H1 (cell line): ENCODE results near the gene BBX. TPM values are rescaled to one million over a fixed set of nuclear protein-coding genes. Genes with fewer than 3 reads are reported as not detected.

Source experiments
- CTCF ChIA-PET: fragments of 300-600 bp; sonication (Branson Sonifier 250); formaldehyde crosslinking; loops from one replicate; lab custom pipeline; 2021; ENCODE audit not compliant: partially characterized antibody; lab: Charles Lee
- POLR2A ChIA-PET: fragments of 300-600 bp; sonication (Branson Sonifier 250); formaldehyde crosslinking; loops from one replicate; lab custom pipeline; 2021; ENCODE audit warnings: inconsistent platforms; ENCODE audit not compliant: partially characterized antibody; lab: Charles Lee
- DNase-seq, 2 experiments: peaks; one replicate each; pipeline versions ENCODE4 v3.0.0 to v3.0.0-alpha.2; 2010 to 2022; ENCODE audit warnings: low spot score in 2 of 2, low read depth in 1 of 2, mixed read lengths in 1 of 2
- FAIRE-seq: peaks from 2 replicates; lab custom pipeline; 2011; peaks lifted over from hg19 to GRCh38; lab: Jason Lieb, UNC
- H2AFZ ChIP-seq: 2 replicates; pipeline ENCODE4 v1.8.1; 2012; ENCODE audit warnings: low read length, inconsistent platforms
- H2AK5ac ChIP-seq: 2 replicates; pipeline ENCODE4 v1.6.1; 2013; ENCODE audit warnings: low read depth, low read length
- H2BK120ac ChIP-seq: replicated peaks from 2 replicates; pipeline ENCODE3; 2013; ENCODE audit warnings: low read depth, low read length, inconsistent platforms
- H2BK12ac ChIP-seq: 2 replicates; pipeline ENCODE4 v1.6.1; 2013; ENCODE audit warnings: low read depth, low read length
- H2BK15ac ChIP-seq: 2 replicates; pipeline ENCODE4 v1.6.1; 2013; ENCODE audit warnings: low read length
- H2BK20ac ChIP-seq: 2 replicates; pipeline ENCODE4 v1.6.1; 2013; ENCODE audit warnings: low read length
- H2BK5ac ChIP-seq: 2 replicates; pipeline ENCODE4 v1.6.1; 2013; ENCODE audit warnings: low read depth, low read length
- H3K14ac ChIP-seq: 2 replicates; pipeline ENCODE4 v1.6.1; 2013; ENCODE audit warnings: inconsistent platforms; ENCODE audit not compliant: insufficient read length
- H3K18ac ChIP-seq: 2 replicates; pipeline ENCODE4 v1.6.1; 2013; ENCODE audit warnings: low read length; ENCODE audit errors: extremely low read depth
- H3K23ac ChIP-seq: 2 replicates; pipeline ENCODE4 v1.6.1; 2013; ENCODE audit warnings: inconsistent platforms; ENCODE audit not compliant: insufficient read length
- H3K23me2 ChIP-seq: 2 replicates; pipeline ENCODE4 v1.6.1; 2013; ENCODE audit warnings: low read depth, low read length
- H3K27ac ChIP-seq: 2 replicates; pipeline ENCODE4 v1.6.1; 2011; ENCODE audit warnings: low read depth, low read length, inconsistent platforms
- H3K27me3 ChIP-seq, 4 experiments: replicated peaks in 1 of 4; 1 replicate in 1 of 4; 2 replicates in 3 of 4; pipeline versions ENCODE4 v1.6.1 to v1.8.1; 2011 to 2013; ENCODE audit warnings: low read length in 3 of 4, mild to moderate bottlenecking in 3 of 4, inconsistent platforms in 2 of 4, mixed read lengths in 2 of 4, moderate library complexity in 1 of 4; ENCODE audit not compliant: control insufficient read depth in 3 of 4, insufficient read depth in 3 of 4; ENCODE audit errors: extremely low read depth in 1 of 4
- H3K36me3 ChIP-seq, 4 experiments: 2 replicates each; pipeline versions ENCODE4 v1.6.1 to v1.8.1; 2011 to 2013; ENCODE audit warnings: mild to moderate bottlenecking in 4 of 4, low read length in 3 of 4, moderate library complexity in 2 of 4, control low read depth in 1 of 4, inconsistent platforms in 1 of 4; ENCODE audit not compliant: insufficient read depth in 4 of 4, control insufficient read depth in 2 of 4
- H3K4ac ChIP-seq: replicated peaks from 2 replicates; pipeline ENCODE3; 2013; ENCODE audit warnings: low read length, low read depth, mixed read lengths, inconsistent platforms; ENCODE audit not compliant: insufficient read length
- H3K4me1 ChIP-seq, 4 experiments: replicated peaks in 1 of 4; 1 replicate in 1 of 4; 2 replicates in 3 of 4; pipeline versions ENCODE4 v1.6.1 to v1.8.1; 2011 to 2013; ENCODE audit warnings: low read length in 3 of 4, inconsistent platforms in 2 of 4, mixed read lengths in 1 of 4; ENCODE audit not compliant: insufficient read depth in 4 of 4, control insufficient read depth in 3 of 4
- H3K4me2 ChIP-seq, 2 experiments: 2 replicates each; pipeline versions ENCODE4 v1.6.1 to v1.8.1; 2011 to 2013; ENCODE audit warnings: low read depth in 2 of 2, low read length in 2 of 2, control low read depth in 1 of 2, inconsistent platforms in 1 of 2, mild to moderate bottlenecking in 1 of 2; ENCODE audit not compliant: insufficient read depth in 1 of 2
- H3K4me3 ChIP-seq, 4 experiments: fragments of 200-600, 300-600 bp in 1 of 4; sonication (generic), shearing (Covaris generic), sonication (Bioruptor Twin) in 1 of 4; 2 replicates each; pipeline versions ENCODE4 v1.5.1 to v1.8.1; 2011 to 2016; ENCODE audit warnings: low read length in 4 of 4, low read depth in 3 of 4, control low read depth in 2 of 4, inconsistent platforms in 2 of 4, mild to moderate bottlenecking in 2 of 4, mixed read lengths in 1 of 4, moderate library complexity in 1 of 4; ENCODE audit not compliant: insufficient read depth in 2 of 4; ENCODE audit errors: extremely low read depth in 1 of 4
- H3K56ac ChIP-seq: replicated peaks from 2 replicates; pipeline ENCODE3; 2013; ENCODE audit warnings: low read depth, mild to moderate bottlenecking, mixed read lengths, low read length, inconsistent platforms; ENCODE audit not compliant: insufficient read length
- H3K79me1 ChIP-seq: 2 replicates; pipeline ENCODE4 v1.6.1; 2013; ENCODE audit warnings: low read depth, low read length, control low read depth
- H3K79me2 ChIP-seq, 2 experiments: 2 replicates each; pipeline versions ENCODE4 v1.6.1 to v1.8.1; 2012 to 2013; ENCODE audit warnings: low read length in 2 of 2, mild to moderate bottlenecking in 2 of 2, inconsistent platforms in 1 of 2; ENCODE audit not compliant: insufficient read depth in 2 of 2, control insufficient read depth in 1 of 2
- H3K9ac ChIP-seq, 4 experiments: replicated peaks in 1 of 4; 1 replicate in 1 of 4; 2 replicates in 3 of 4; pipeline versions ENCODE4 v1.6.1 to v1.8.1; 2011 to 2013; ENCODE audit warnings: low read depth in 3 of 4, low read length in 3 of 4, control low read depth in 2 of 4, mild to moderate bottlenecking in 2 of 4, moderate library complexity in 2 of 4, inconsistent platforms in 1 of 4; ENCODE audit errors: extremely low read depth in 1 of 4
- H3K9me3 ChIP-seq, 2 experiments: 2 replicates each; pipeline versions ENCODE4 v1.6.1 to v1.8.1; 2012 to 2013; ENCODE audit warnings: mild to moderate bottlenecking in 2 of 2, moderate library complexity in 2 of 2, control low read depth in 1 of 2, inconsistent platforms in 1 of 2, low read depth in 1 of 2, low read length in 1 of 2, mixed read lengths in 1 of 2; ENCODE audit not compliant: insufficient read depth in 2 of 2
- H4K20me1 ChIP-seq, 2 experiments: replicated peaks in 1 of 2; 2 replicates each; pipeline versions ENCODE3 to v1.8.1; 2011 to 2013; ENCODE audit warnings: inconsistent platforms in 2 of 2, low read length in 2 of 2, mild to moderate bottlenecking in 1 of 2; ENCODE audit not compliant: insufficient read depth in 2 of 2, control insufficient read depth in 1 of 2
- H4K5ac ChIP-seq: 2 replicates; pipeline ENCODE4 v1.6.1; 2013; ENCODE audit warnings: low read length, low read depth, mixed read lengths, inconsistent platforms; ENCODE audit not compliant: insufficient read length
- H4K8ac ChIP-seq: 2 replicates; pipeline ENCODE4 v1.8.0; 2013; ENCODE audit warnings: mild to moderate bottlenecking, moderate library complexity, low read length, inconsistent platforms; ENCODE audit not compliant: insufficient read depth; ENCODE audit errors: extremely low read depth
- H4K91ac ChIP-seq: replicated peaks from 2 replicates; pipeline ENCODE3; 2013; ENCODE audit warnings: low read length, mixed read lengths, inconsistent platforms; ENCODE audit not compliant: insufficient read length
- ASH2L ChIP-seq: fragments of 200-600, 300-600 bp; sonication (generic); IDR thresholded peaks from one replicate; pipeline ENCODE4 v1.7.1; 2017; ENCODE audit warnings: low read length
- BACH1 ChIP-seq: IDR thresholded peaks from 2 replicates; pipeline ENCODE4 v1.6.1; 2012; ENCODE audit warnings: low read length, improper control_type of control experiment
- HDAC2 ChIP-seq, 2 experiments: fragments of 300-600 bp in 1 of 2; sonication (generic) in 1 of 2; IDR thresholded peaks; 2 replicates each; pipeline ENCODE4 v1.6.1; 2011 to 2012; ENCODE audit warnings: low read depth in 2 of 2, low read length in 2 of 2, mild to moderate bottlenecking in 2 of 2, moderate library complexity in 2 of 2, borderline replicate concordance in 1 of 2, inconsistent platforms in 1 of 2
- KDM4A ChIP-seq: IDR thresholded peaks from one replicate; pipeline ENCODE4 v1.7.1; 2012; ENCODE audit warnings: low read depth, mild to moderate bottlenecking, moderate library complexity, low read length, inconsistent platforms; ENCODE audit not compliant: severe bottlenecking
- NANOG ChIP-seq: IDR thresholded peaks from 2 replicates; pipeline ENCODE4 v1.6.1; 2011; ENCODE audit warnings: low read length, low read depth, mild to moderate bottlenecking, inconsistent platforms; ENCODE audit not compliant: insufficient read depth, poor library complexity, severe bottlenecking
- POLR2A ChIP-seq, 2 experiments: IDR thresholded peaks; 1 replicate in 1 of 2; 2 replicates in 1 of 2; pipeline ENCODE4 v1.6.1; 2011; ENCODE audit warnings: low read depth in 2 of 2, low read length in 2 of 2, mild to moderate bottlenecking in 2 of 2; ENCODE audit errors: control extremely low read depth in 1 of 2
- RAD21 ChIP-seq, 2 experiments: IDR thresholded peaks in 1 of 2; conservative IDR thresholded peaks in 1 of 2; 2 replicates each; pipeline ENCODE4 v1.6.1; 2011; ENCODE audit warnings: low read depth in 2 of 2, low read length in 2 of 2, improper control_type of control experiment in 1 of 2, inconsistent platforms in 1 of 2, mild to moderate bottlenecking in 1 of 2, moderate library complexity in 1 of 2
- RNF2 ChIP-seq: fragments of 200-900, 300-1000 bp; sonication (generic); IDR thresholded peaks from 2 replicates; pipeline ENCODE4 v1.7.1; 2016; ENCODE audit warnings: borderline replicate concordance, low read depth, mild to moderate bottlenecking, antibody characterized with exemption, low read length; ENCODE audit not compliant: poor library complexity, severe bottlenecking; ENCODE audit errors: missing control alignments
- YY1 ChIP-seq: IDR thresholded peaks from 2 replicates; pipeline ENCODE4 v1.6.1; 2011; ENCODE audit warnings: low read depth, mild to moderate bottlenecking, low read length
- WGBS, 2 experiments: shearing (Covaris generic) in 1 of 2; methylation state at CpG; one replicate each; pipeline versions ENCODE4 v1.1.6 to v1.1.7; 2013 to 2015; ENCODE audit warnings: low lambda C conversion rate in 2 of 2, mixed read lengths in 2 of 2, inconsistent platforms in 1 of 2, low coverage in 1 of 2, missing lambda C conversion rate in 1 of 2; ENCODE audit not compliant: insufficient replicate concordance in 2 of 2, insufficient coverage in 1 of 2, insufficient read length in 1 of 2; ENCODE audit errors: extremely low coverage in 1 of 2, missing lambda C conversion rate in 1 of 2; 5-methylcytosine and 5-hydroxymethylcytosine counted together
- polyA plus RNA-seq, 7 experiments: library from polyadenylated mRNA; depleted of rRNA in 3 of 7; stranded (reverse) in 5 of 7; unstranded in 2 of 7; fragments of >200 nt in 5 of 7; fragments of 200-250 nt in 2 of 7; gene quantifications; 1 replicate in 5 of 7; 2 replicates in 1 of 7; 4 replicates in 1 of 7; pipeline versions ENCODE4 v1.2.1 to v1.2.3, GENCODE V29; 2011 to 2013; ENCODE audit warnings: missing spikeins in 2 of 7, mixed read lengths in 2 of 7
- total RNA-seq: library from RNA; stranded (reverse); fragmentation: NEBNext Ultra II Directional; extraction: Animal tissue kit (Norgen Biotek cat#: 25700); gene quantifications from 2 replicates; pipeline ENCODE4 v1.2.1, GENCODE V29; 2021

The BBX gene
- total and polyA plus RNA-seq, 2 of the 8 experiments (the other 6 are each of a cell fraction or from before 2014, with no cell fraction given), result 11.0 to 42.5 TPM

- no peaks in the 10 kb centered on the region for H3K9me3 ChIP-seq
- no peak overlapping the region for H2BK20ac ChIP-seq
- H3K79me1 ChIP-seq, result no peaks in the 10 kb centered on the region
- 2% methylated on average over 18 of the region's 70 CpGs; no CpG with 5 or more reads in 1 of the 2 experiments for WGBS, 2 experiments
- H3K4ac ChIP-seq, result peak overlapping the region; percentile 19
- H4K5ac ChIP-seq, result no peak overlapping the region
- H3K18ac ChIP-seq, result 0 out of 2 replicates have a peak overlapping the region, but pooled peaks have one; percentile 41
- peak overlapping the region; percentile 60 to 84 (median 72) for H3K9ac ChIP-seq
- H2AFZ ChIP-seq, result peak overlapping the region; percentile 96; the same call in 1 of the 2 replicates
- no peak overlapping the region for H3K27ac ChIP-seq
- H4K8ac ChIP-seq, result peak overlapping the region; percentile 63; the same call in 1 of the 2 replicates
- no peak overlapping the region for H2BK120ac ChIP-seq
- CTCF ChIA-PET, result interaction anchor here (1.1 to 1.5 kb wide), 3 partner anchors 50 to 95 kb away, joined by 3 to 5 read pairs (median 3); no protein-coding TSS in a partner anchor
- no peak overlapping the region for H3K56ac ChIP-seq
- peak overlapping the region; percentile 82; the same call in 1 of the 2 replicates for H2BK12ac ChIP-seq
- H3K4me3 ChIP-seq, result peak overlapping the region; percentile 81 to 99 (median 86)
- no peak overlapping the region for H3K14ac ChIP-seq
- no peak overlapping the region for H4K91ac ChIP-seq
- peaks cover 17% of the 10 kb centered on the region for H3K23me2 ChIP-seq
- peaks cover 0 to 12% (median 0%) of the 10 kb centered on the region in 4 experiments; a peak in 1 of 8 replicates for H3K36me3 ChIP-seq
- FAIRE-seq (no peak), DNase-seq (peak in 1 of 2 experiments; percentile 61)
- H3K27me3 ChIP-seq, result peaks cover 0 to 7% (median 1%) of the 10 kb centered on the region in 4 experiments; a peak in 1 of 7 replicates
- H2BK15ac ChIP-seq, result no peak overlapping the region
- H2BK5ac ChIP-seq, result no peak overlapping the region
- no peak overlapping the region for H2AK5ac ChIP-seq
- POLR2A ChIA-PET, result interaction anchor here (0.8 to 1.5 kb wide), 8 partner anchors 9 to 96 kb away, joined by 3 to 14 read pairs (median 3); no protein-coding TSS in a partner anchor
- peak overlapping the region; percentile 95 to 96 for H3K4me2 ChIP-seq
- H4K20me1 ChIP-seq, result peaks cover 5 to 8% of the 10 kb centered on the region in 2 experiments
- peaks cover 0 to 39% of the 10 kb centered on the region in 2 experiments; a peak in 3 of 4 replicates for H3K79me2 ChIP-seq
- peaks cover 0 to 5% (median 3%) of the 10 kb centered on the region in 4 experiments; a peak in 4 of 7 replicates for H3K4me1 ChIP-seq
- H3K23ac ChIP-seq, result no peak overlapping the region
- TF ChIP-seq BACH1 (no peak), HDAC2 (IDR thresholded peaks at IDR 0.05; ENCODE audit: borderline replicate concordance in 1 of 2, low read depth in 2 of 2, low read length in 2 of 2) (0 out of 4 replicates have a peak, but pooled peaks of 1 of the 2 experiments have one; percentile 11), KDM4A (peak; percentile 68), POLR2A (IDR thresholded peaks at IDR 0.05; ENCODE audit: control extremely low read depth in 1 of 2, low read depth in 2 of 2, low read length in 2 of 2) (peak; percentile 12 to 54; a peak in 1 of 3 replicates), NANOG (no peak), YY1 (peak; percentile 71; the same call in 1 of the 2 replicates), RAD21 (IDR thresholded peaks at IDR 0.05 in 1 of 2, conservative IDR thresholded peaks at IDR 0.05 in 1 of 2; ENCODE audit: low read depth in 2 of 2, low read length in 2 of 2) (no peak), RNF2 (peak; percentile 44), ASH2L (peak; percentile 86)
Observed at GRCh38 chr3:107524841-107525643, 2.3 kb downstream of the BBX start.
